ENCODE data around the gene CCSER1.

DNA sequence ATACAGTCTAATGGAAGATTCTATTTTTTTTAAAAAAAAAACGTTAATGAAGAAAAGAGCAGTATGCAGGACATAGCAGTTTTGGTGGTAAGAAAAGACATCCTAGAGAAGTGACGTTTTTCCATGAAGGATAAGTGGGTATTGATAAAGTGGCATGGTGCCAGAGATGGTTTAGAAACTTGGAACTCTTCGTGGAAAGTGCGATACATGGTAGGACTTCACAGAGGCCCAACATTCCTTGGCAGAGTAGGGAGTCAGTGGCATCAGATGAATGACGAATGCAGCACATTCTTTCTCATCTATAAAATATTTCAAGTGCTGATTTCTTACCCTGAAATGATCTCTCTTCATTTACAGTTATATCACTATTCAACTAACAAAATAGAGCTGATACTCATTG is 298.7 kb downstream of the CCSER1 start:
- TF ChIP-seq, protein P1, sequence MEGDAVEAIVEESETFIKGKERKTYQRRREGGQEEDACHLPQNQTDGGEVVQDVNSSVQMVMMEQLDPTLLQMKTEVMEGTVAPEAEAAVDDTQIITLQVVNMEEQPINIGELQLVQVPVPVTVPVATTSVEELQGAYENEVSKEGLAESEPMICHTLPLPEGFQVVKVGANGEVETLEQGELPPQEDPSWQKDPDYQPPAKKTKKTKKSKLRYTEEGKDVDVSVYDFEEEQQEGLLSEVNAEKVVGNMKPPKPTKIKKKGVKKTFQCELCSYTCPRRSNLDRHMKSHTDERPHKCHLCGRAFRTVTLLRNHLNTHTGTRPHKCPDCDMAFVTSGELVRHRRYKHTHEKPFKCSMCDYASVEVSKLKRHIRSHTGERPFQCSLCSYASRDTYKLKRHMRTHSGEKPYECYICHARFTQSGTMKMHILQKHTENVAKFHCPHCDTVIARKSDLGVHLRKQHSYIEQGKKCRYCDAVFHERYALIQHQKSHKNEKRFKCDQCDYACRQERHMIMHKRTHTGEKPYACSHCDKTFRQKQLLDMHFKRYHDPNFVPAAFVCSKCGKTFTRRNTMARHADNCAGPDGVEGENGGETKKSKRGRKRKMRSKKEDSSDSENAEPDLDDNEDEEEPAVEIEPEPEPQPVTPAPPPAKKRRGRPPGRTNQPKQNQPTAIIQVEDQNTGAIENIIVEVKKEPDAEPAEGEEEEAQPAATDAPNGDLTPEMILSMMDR (conservative IDR thresholded peaks at IDR 0.05; ENCODE audit: low read length), result no peak
- no peak for TF ChIP-seq EZH2phosphoT487 (IDR thresholded peaks at IDR 0.05; ENCODE audit: borderline replicate concordance, low read depth, low read length)
